ENCODE results near the gene SLC12A8. TPM values are rescaled to one million over a fixed set of nuclear protein-coding genes. Genes with fewer than 3 reads are reported as not detected.

SLC12A8 gene
- total RNA-seq, 6 experiments from 2014 or later, result 8.5 to 23.4 (median 20.3) TPM

- Histone ChIP-seq H3K4me1 (no peaks in the 10 kb centered on the region), H3K9me3 (no peaks in the 10 kb centered on the region), H3K27me3 (no peaks in the 10 kb centered on the region), H3K4me3 (no peak overlapping the region), H3K27ac (no peak overlapping the region), H3K36me3 (no peaks in the 10 kb centered on the region)
- 95% methylated on average over 14 of the region's 14 CpGs for WGBS (ENCODE audit: insufficient coverage, low coverage, low lambda C conversion rate, missing lambda C conversion rate)
- intact Hi-C loops (cut with DNase I), result no loop called here
- ATAC-seq, result no peak
- no peak for DNase-seq
- no peak for TF ChIP-seq CTCF (IDR thresholded peaks at IDR 0.05)
- TF ChIP-seq POLR2A (IDR thresholded peaks at IDR 0.05), result no peak
Observed at GRCh38 chr3:125033616-125034015, 178.9 kb downstream of the SLC12A8 start.

GRCh38 chr3:125033135-125033534 lies 179.4 kb downstream of the SLC12A8 start:
- no peaks in the 10 kb centered on the region for H3K9me3 ChIP-seq
- DNase-seq (no peak), ATAC-seq (no peak)
- H3K36me3 ChIP-seq, result no peaks in the 10 kb centered on the region
- H3K4me1 ChIP-seq, result no peaks in the 10 kb centered on the region
- no peaks in the 10 kb centered on the region for H3K27me3 ChIP-seq
- H3K27ac ChIP-seq, result no peak overlapping the region
- intact Hi-C loops (cut with DNase I), result no loop called here
- TF ChIP-seq POLR2A (IDR thresholded peaks at IDR 0.05) (no peak), CTCF (IDR thresholded peaks at IDR 0.05) (no peak)
- H3K4me3 ChIP-seq, result no peak overlapping the region
- 73% methylated on average over 5 of the region's 5 CpGs for WGBS (ENCODE audit: insufficient coverage, low coverage, low lambda C conversion rate, missing lambda C conversion rate)

- Histone ChIP-seq H3K27ac (no peak overlapping the region), H3K36me3 (no peaks in the 10 kb centered on the region), H3K4me1 (no peaks in the 10 kb centered on the region), H3K27me3 (no peaks in the 10 kb centered on the region), H3K9me3 (no peaks in the 10 kb centered on the region), H3K4me3 (no peak overlapping the region)
- intact Hi-C loops (cut with DNase I), result no loop called here
- WGBS (ENCODE audit: insufficient coverage, low coverage, low lambda C conversion rate, missing lambda C conversion rate), result 88% methylated on average over 3 of the region's 3 CpGs
- DNase-seq (no peak), ATAC-seq (peak in 2 of 4 donors; percentile 21 to 25)
- TF ChIP-seq POLR2A (IDR thresholded peaks at IDR 0.05), result no peak
- TF ChIP-seq CTCF (IDR thresholded peaks at IDR 0.05), result no peak
Observed at GRCh38 chr3:125032683-125033082, 179.9 kb downstream of the SLC12A8 start.

Small RNA genes within 50 kb of the gene (microRNA-seq; reads per million reads assigned to microRNA genes)
- gene MIR5092, result 0 to 0.64 reads per million in 2 donors

Small RNA genes within 50 kb of the gene (small RNA-seq; reads per million reads assigned to genes)
- 0 reads per million in 2 experiments for gene MIR5092
- 0 reads per million in 2 experiments for gene RNA5SP137
- 0 reads per million in 2 experiments for gene RNU6-230P

Other genes starting within 250 kb of the SLC12A8 start
- gene HEG1, start 156.8 kb downstream of the SLC12A8 start, total RNA-seq, result 10 to 100 TPM in 3 of 6 experiments, 1 to 10 TPM in 3; 3.5 to 14.9 (median 10.8) TPM
- gene ZNF148, start 162.6 kb upstream of the SLC12A8 start, total RNA-seq, result 10 to 100 TPM; 14.3 to 22.6 (median 20.4) TPM

All from right lobe of liver (tissue), 6 donors.